HCT116 (cell line): ENCODE measurements around the gene MYO3B. TPM values are rescaled to one million over a fixed set of nuclear protein-coding genes. Genes with fewer than 3 reads are reported as not detected.

Source experiments
- ATAC-seq: fragments of 200-7000 bp; cut with Tn5 transposase; 2 replicates; pipeline ENCODE4 v1.9.1; 2020; ENCODE audit warnings: mild to moderate bottlenecking, moderate library complexity
- BruUV-seq: library from RNA; stranded (reverse); fragments of 400-500 nt; replicated peaks from 2 replicates; lab custom pipeline; 2021; lab: Mats Ljungman, UMichigan
- CTCF ChIA-PET: fragments of 300-600 bp; sonication (Branson Sonifier 250); formaldehyde crosslinking; loops from one replicate; lab custom pipeline; 2021; ENCODE audit warnings: antibody characterized with exemption; lab: Charles Lee
- POLR2A ChIA-PET: fragments of 300-600, 350-600 bp; sonication (Branson Sonifier 250); formaldehyde crosslinking; loops from one replicate; lab custom pipeline; 2021; ENCODE audit warnings: antibody characterized with exemption; lab: Charles Lee
- RAD21 ChIA-PET, 2 experiments: fragments of 300-600 bp; sonication (Branson Sonifier 250); formaldehyde crosslinking; loops; one replicate each; lab custom pipeline; 2023; ENCODE audit warnings: low total read pairs in 2 of 2; ENCODE audit not compliant: uncharacterized antibody in 2 of 2, unreplicated experiment in 2 of 2, low non-redundant PET in 1 of 2; lab: Charles Lee
- DNase-seq: peaks from one replicate; pipeline ENCODE4 v3.0.0-alpha.2; 2010; ENCODE audit warnings: low read depth, low spot score
- H2AFZ ChIP-seq: fragments of 200-600 bp; shearing (Covaris generic), sonication (generic); 2 replicates; pipeline ENCODE4 v1.6.1; 2017; ENCODE audit warnings: low read depth, mixed run types, mixed read lengths, antibody characterized with exemption, low read length; ENCODE audit not compliant: poor library complexity, severe bottlenecking
- H3K27ac ChIP-seq: 2 replicates; pipeline ENCODE4 v1.5.1; 2012; ENCODE audit warnings: low read depth, low read length
- H3K27me3 ChIP-seq: fragments of 200-600 bp; sonication (generic); 2 replicates; pipeline ENCODE4 v1.6.1; 2016; ENCODE audit warnings: mixed run types, low read length, mixed read lengths; ENCODE audit not compliant: insufficient read depth
- H3K36me3 ChIP-seq, 2 experiments: fragments of 200-500 bp in 1 of 2; fragments of 200-600 bp in 1 of 2; sonication (Bioruptor generic) in 1 of 2; sonication (generic) in 1 of 2; 2 replicates each; pipeline versions ENCODE4 v1.5.1 to v1.6.1; 2014 to 2016; ENCODE audit warnings: low read length in 2 of 2, inconsistent platforms in 1 of 2, mixed read lengths in 1 of 2, mixed run types in 1 of 2; ENCODE audit not compliant: insufficient read depth in 2 of 2, control insufficient read depth in 1 of 2
- H3K4me1 ChIP-seq, 2 experiments: fragments of 200-600 bp in 1 of 2; sonication (generic) in 1 of 2; 2 replicates each; pipeline versions ENCODE4 v1.5.1 to v1.6.1; 2012 to 2017; ENCODE audit warnings: low read length in 2 of 2, inconsistent platforms in 1 of 2, mild to moderate bottlenecking in 1 of 2, mixed read lengths in 1 of 2, mixed run types in 1 of 2, moderate library complexity in 1 of 2; ENCODE audit not compliant: insufficient read depth in 2 of 2, control insufficient read depth in 1 of 2
- H3K4me2 ChIP-seq: fragments of 200-600 bp; sonication (generic); 2 replicates; pipeline ENCODE4 v1.6.1; 2017; ENCODE audit warnings: mixed run types, low read length, mixed read lengths
- H3K4me3 ChIP-seq, 2 experiments: fragments of 200-600 bp in 1 of 2; sonication (generic) in 1 of 2; replicated peaks in 1 of 2; 2 replicates each; pipeline ENCODE4 v1.5.1; 2011 to 2016; ENCODE audit warnings: low read length in 2 of 2, control low read depth in 1 of 2, low read depth in 1 of 2, mild to moderate bottlenecking in 1 of 2, mixed read lengths in 1 of 2, mixed run types in 1 of 2
- H3K79me2 ChIP-seq: fragments of 200-600 bp; sonication (generic); 2 replicates; pipeline ENCODE4 v1.6.1; 2017; ENCODE audit warnings: mild to moderate bottlenecking, mixed run types, low read length, moderate library complexity, mixed read lengths; ENCODE audit not compliant: insufficient read depth
- H3K9ac ChIP-seq: fragments of 200-600 bp; sonication (generic); 2 replicates; pipeline ENCODE4 v1.6.1; 2016; ENCODE audit warnings: low read length, mixed read lengths
- H3K9me2 ChIP-seq: fragments of 200-600 bp; sonication (generic), shearing (Covaris generic); 2 replicates; pipeline ENCODE4 v1.6.1; 2017; ENCODE audit warnings: mixed run types, mild to moderate bottlenecking, moderate library complexity; ENCODE audit not compliant: insufficient read depth
- H3K9me3 ChIP-seq, 2 experiments: fragments of 200-500 bp in 1 of 2; fragments of 200-600 bp in 1 of 2; sonication (Bioruptor generic) in 1 of 2; sonication (generic) in 1 of 2; 2 replicates each; pipeline ENCODE4 v1.6.1; 2014 to 2017; ENCODE audit warnings: low read length in 2 of 2, mixed read lengths in 2 of 2, inconsistent platforms in 1 of 2, low read depth in 1 of 2, mild to moderate bottlenecking in 1 of 2, mixed run types in 1 of 2, moderate library complexity in 1 of 2; ENCODE audit not compliant: control insufficient read depth in 1 of 2, insufficient read depth in 1 of 2
- H4K20me1 ChIP-seq: fragments of 200-600 bp; sonication (generic), shearing (Covaris generic); 2 replicates; pipeline ENCODE4 v1.6.1; 2017; ENCODE audit warnings: mixed run types, mild to moderate bottlenecking, moderate library complexity; ENCODE audit not compliant: insufficient read depth
- CEBPB ChIP-seq: IDR thresholded peaks from 2 replicates; pipeline ENCODE4 v1.6.1; 2012; ENCODE audit warnings: low read depth
- FOSL1 ChIP-seq: IDR thresholded peaks from 2 replicates; pipeline ENCODE4 v1.6.1; 2012; ENCODE audit warnings: low read depth
- JUND ChIP-seq: IDR thresholded peaks from 2 replicates; pipeline ENCODE4 v1.6.1; 2012
- RAD21 ChIP-seq: IDR thresholded peaks from 2 replicates; pipeline ENCODE4 v1.6.1; 2012; ENCODE audit warnings: low read depth, mild to moderate bottlenecking
- SP1 ChIP-seq: IDR thresholded peaks from 2 replicates; pipeline ENCODE4 v1.6.1; 2012; ENCODE audit warnings: low read depth
- SRF ChIP-seq: IDR thresholded peaks from 2 replicates; pipeline ENCODE4 v1.6.1; 2012; ENCODE audit warnings: low read depth
- TCF7L2 ChIP-seq: IDR thresholded peaks from 2 replicates; pipeline ENCODE4 v1.7.0; 2011; ENCODE audit warnings: borderline replicate concordance, inconsistent platforms; ENCODE audit not compliant: insufficient read depth, insufficient read length; ENCODE audit errors: extremely low read depth
- ZBTB33 ChIP-seq: IDR thresholded peaks from 2 replicates; pipeline ENCODE4 v1.6.1; 2011; ENCODE audit warnings: mild to moderate bottlenecking, low read length, moderate library complexity; ENCODE audit not compliant: insufficient replicate concordance; ENCODE audit errors: extremely low read depth
- ZFX ChIP-seq: fragments of 450-650 bp; IDR thresholded peaks from 2 replicates; pipeline ENCODE4 v1.6.1; 2017
- intact Hi-C: fragments of 100-400 bp; cut with micrococcal nuclease; formaldehyde crosslinking; loops from 2 replicates; pipeline ENCODE4 v1.10.0; 2022
- total RNA-seq: library from RNA; stranded (reverse); gene quantifications from one replicate; pipeline ENCODE4 v1.2.1, GENCODE V29; 2021; ENCODE audit not compliant: unreplicated experiment

MYO3B gene
- total RNA-seq, 1 experiment from 2014 or later, result not detected

- H4K20me1 ChIP-seq, result no peaks in the 10 kb centered on the region
- H3K27me3 ChIP-seq, result no peaks in the 10 kb centered on the region
- H3K79me2 ChIP-seq, result no peaks in the 10 kb centered on the region
- H3K4me3 ChIP-seq, result no peak overlapping the region
- no peaks in the 10 kb centered on the region for H3K9me3 ChIP-seq
- ATAC-seq, result no peak
- ChIA-PET POLR2A (no interaction called here), CTCF (interaction anchor here (1.3 kb wide), 1 partner anchor 46 kb away, joined by 3 read pairs; no protein-coding TSS in a partner anchor), RAD21 (no interaction called here)
- no TSS peak for BruUV-seq
- DNase-seq, result no peak
- no peaks in the 10 kb centered on the region for H3K36me3 ChIP-seq
- intact Hi-C loops, result no loop called here
- H3K4me1 ChIP-seq, result no peaks in the 10 kb centered on the region
- H3K9ac ChIP-seq, result no peak overlapping the region
- no peak overlapping the region for H3K27ac ChIP-seq
- no peaks in the 10 kb centered on the region for H3K9me2 ChIP-seq
- H3K4me2 ChIP-seq, result no peak overlapping the region
- TF ChIP-seq ZFX, result no peak
- H2AFZ ChIP-seq, result no peak overlapping the region
Measured at GRCh38 chr2:170314744-170315447, 136.9 kb downstream of the MYO3B start.

- POLR2A ChIA-PET, result no interaction called here
- no peaks in the 10 kb centered on the region for H3K9me3 ChIP-seq
- no peak overlapping the region for H3K9ac ChIP-seq
- no peak for DNase-seq
- BruUV-seq, result no TSS peak
- CTCF ChIA-PET, result no interaction called here
- TF ChIP-seq JUND, result no peak
- TF ChIP-seq SRF, result no peak
- no peak for TF ChIP-seq ZBTB33
- TF ChIP-seq RAD21, result no peak
- no peak for TF ChIP-seq TCF7L2
- no peak for TF ChIP-seq CEBPB
- TF ChIP-seq FOSL1, result no peak
- TF ChIP-seq SP1, result no peak
- H2AFZ ChIP-seq, result no peak overlapping the region
- H3K79me2 ChIP-seq, result no peaks in the 10 kb centered on the region
- ATAC-seq, result no peak
- intact Hi-C loops, result loop anchor here (5.0 kb wide), 2 partner anchors 84 to 551 kb away; no protein-coding TSS in a partner anchor
- H4K20me1 ChIP-seq, result no peaks in the 10 kb centered on the region
- H3K4me1 ChIP-seq, result no peaks in the 10 kb centered on the region
- H3K4me3 ChIP-seq, result no peak overlapping the region
- no peak overlapping the region for H3K4me2 ChIP-seq
- no peaks in the 10 kb centered on the region for H3K9me2 ChIP-seq
- RAD21 ChIA-PET, result no interaction called here
- H3K27me3 ChIP-seq, result no peaks in the 10 kb centered on the region
- H3K27ac ChIP-seq, result no peak overlapping the region
- H3K36me3 ChIP-seq, result no peaks in the 10 kb centered on the region
Measured at GRCh38 chr2:170320948-170321347, 143.0 kb downstream of the MYO3B start.
